Germinal center (tissue), 1 donor: Measurements from ENCODE around the gene PSENEN.
"Not testable (repeated sequence)": the region's sequence is repeated elsewhere in the genome, so short reads cannot be mapped to it uniquely, and the experiment has no call there.

Source experiments
- DNase-seq: peaks from one replicate; pipeline ENCODE4 v3.0.0; 2012; ENCODE audit warnings: mixed read lengths, low spot score

Gene PSENEN

DNA sequence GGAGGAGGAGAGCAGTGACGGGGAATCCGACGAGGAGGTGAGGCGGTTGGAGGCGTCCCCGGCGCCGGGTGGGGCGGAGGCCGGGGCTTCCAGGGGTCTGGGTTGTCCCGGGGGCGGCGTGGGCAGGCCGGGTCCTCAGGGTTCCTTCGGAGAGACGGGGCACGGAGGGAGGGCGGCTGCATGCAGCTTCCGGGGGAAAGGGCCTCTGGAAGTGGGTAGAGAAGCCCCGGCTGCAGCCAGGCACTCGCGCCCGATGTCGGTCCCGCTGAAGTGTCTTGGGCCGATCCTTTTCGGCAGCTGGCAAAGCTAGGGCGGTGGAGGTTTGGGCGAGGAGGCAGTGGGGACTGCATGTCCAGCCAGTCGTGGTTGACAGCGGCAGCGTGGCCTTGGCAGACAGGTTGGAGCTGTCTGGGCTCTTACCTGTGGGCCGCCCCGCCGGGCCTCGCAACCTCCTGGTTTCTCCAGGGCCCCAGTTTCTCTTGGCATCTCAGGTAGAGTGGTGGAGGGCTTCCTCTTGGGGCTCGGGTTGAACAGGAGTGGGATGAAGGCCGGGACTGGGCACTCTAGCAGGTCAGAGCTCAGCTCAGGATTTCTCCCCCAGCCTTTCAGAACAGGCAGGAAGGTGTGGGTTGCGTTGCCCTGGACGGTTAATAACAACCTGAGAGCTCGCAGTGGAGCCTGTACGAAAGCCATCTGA, 27.0 kb upstream of the PSENEN start:
- DNase-seq, result peak; percentile 51

DNA sequence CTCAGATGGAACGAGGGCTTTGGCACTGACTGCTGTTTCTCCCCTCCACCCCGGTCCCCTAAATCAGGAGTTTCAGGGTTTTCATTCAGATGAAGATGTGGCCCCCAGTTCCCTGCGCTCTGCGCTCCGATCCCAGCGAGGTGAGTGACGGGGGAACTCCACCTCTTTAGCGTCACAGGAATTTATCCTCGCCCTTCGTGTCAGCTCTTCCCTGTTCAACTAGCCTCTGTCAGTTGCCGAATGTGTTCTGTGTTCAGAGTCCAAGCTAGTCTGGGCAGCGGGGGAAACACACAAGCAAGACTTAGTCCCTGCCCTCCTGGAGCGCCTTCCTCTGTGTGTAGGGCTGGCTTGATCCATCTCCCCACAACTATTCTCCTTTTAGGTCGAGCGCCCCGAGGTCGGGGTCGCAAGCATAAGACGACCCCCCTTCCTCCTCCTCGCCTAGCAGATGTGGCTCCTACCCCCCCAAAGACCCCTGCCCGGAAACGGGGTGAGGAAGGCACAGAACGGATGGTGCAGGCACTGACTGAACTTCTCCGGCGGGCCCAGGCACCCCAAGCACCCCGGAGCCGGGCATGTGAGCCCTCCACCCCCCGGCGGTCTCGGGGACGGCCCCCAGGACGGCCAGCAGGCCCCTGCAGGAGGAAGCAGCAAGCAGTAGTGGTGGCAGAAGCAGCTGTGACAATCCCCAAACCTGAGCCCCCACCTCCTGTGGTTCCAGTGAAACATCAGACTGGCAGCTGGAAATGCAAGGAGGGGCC, 25.9 kb upstream of the PSENEN start:
- no peak for DNase-seq

DNA sequence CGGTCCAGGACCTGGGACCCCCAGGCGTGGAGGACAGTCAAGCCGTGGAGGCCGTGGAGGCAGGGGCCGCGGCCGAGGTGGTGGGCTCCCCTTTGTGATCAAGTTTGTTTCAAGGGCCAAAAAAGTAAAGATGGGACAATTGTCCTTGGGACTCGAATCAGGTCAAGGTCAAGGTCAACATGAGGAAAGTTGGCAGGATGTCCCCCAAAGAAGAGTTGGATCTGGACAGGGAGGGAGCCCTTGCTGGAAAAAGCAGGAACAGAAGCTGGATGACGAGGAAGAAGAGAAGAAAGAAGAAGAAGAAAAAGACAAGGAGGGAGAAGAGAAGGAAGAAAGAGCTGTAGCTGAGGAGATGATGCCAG, 25.3 kb upstream of the PSENEN start:
- no peak for DNase-seq

DNA sequence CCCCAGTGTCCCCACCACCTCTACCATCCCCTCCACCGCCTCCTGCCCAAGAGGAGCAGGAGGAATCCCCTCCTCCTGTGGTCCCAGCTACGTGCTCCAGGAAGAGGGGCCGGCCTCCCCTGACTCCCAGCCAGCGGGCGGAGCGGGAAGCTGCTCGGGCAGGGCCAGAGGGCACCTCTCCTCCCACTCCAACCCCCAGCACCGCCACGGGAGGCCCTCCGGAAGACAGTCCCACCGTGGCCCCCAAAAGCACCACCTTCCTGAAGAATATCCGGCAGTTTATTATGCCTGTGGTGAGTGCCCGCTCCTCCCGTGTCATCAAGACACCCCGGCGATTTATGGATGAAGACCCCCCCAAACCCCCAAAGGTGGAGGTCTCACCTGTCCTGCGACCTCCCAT, 24.8 kb upstream of the PSENEN start:
- no peak for DNase-seq

GRCh38 chr19:35721374-35721773, 24.1 kb upstream of the PSENEN start:
- DNase-seq, result no peak

GRCh38 chr19:35722461-35722860, 23.0 kb upstream of the PSENEN start:
- DNase-seq, result no peak

DNA sequence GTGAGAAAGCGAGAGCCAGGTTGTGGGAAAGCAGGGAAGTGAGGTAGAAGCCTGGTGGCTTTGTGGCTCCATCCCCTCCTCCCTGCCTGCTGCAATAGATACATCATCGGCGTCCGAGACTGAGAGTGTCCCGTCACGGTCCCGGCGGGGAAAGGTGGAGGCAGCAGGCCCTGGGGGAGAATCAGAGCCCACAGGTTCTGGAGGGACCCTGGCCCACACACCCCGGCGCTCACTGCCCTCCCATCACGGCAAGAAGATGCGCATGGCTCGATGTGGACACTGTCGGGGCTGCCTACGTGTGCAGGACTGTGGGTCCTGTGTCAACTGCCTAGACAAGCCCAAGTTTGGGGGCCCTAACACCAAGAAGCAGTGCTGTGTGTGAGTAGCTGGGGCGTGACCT, 22.6 kb upstream of the PSENEN start:
- DNase-seq, result no peak

GRCh38 chr19:35723671-35724070, 21.8 kb upstream of the PSENEN start:
- no peak for DNase-seq

GRCh38 chr19:35724132-35724531, 21.3 kb upstream of the PSENEN start:
- not testable (repeated sequence) for DNase-seq

GRCh38 chr19:35724560-35724959, 20.9 kb upstream of the PSENEN start:
- DNase-seq, result no peak

DNA sequence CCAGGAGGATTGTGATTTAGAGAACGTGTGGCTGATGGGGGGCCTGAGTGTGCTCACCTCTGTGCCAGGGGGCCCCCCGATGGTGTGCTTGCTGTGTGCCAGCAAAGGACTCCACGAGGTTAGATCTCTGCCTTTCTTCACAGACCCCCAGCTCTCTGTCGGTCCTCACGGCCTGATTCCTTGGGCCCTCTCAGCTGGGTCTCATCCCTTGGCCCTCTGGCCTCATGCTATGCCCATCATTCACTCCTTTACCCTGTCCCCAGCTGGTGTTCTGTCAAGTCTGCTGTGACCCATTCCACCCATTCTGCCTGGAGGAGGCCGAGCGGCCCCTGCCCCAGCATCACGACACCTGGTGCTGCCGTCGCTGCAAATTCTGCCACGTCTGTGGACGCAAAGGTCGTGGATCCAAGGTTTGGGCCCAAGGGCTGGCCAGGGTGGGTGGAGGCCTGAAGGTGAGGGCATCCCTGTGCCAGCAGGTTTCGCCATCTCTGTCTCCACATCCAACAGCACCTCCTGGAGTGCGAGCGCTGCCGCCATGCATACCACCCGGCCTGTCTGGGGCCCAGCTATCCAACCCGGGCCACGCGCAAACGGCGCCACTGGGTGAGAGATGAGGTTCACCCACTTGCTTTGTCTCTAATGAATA, 20.1 kb upstream of the PSENEN start:
- DNase-seq, result no peak

GRCh38 chr19:35727053-35727955, 18.1 kb upstream of the PSENEN start:
- DNase-seq, result no peak

- DNase-seq, result no peak
These were observed 17.3 kb upstream of the PSENEN start for GRCh38 chr19:35727956-35728706.

DNA sequence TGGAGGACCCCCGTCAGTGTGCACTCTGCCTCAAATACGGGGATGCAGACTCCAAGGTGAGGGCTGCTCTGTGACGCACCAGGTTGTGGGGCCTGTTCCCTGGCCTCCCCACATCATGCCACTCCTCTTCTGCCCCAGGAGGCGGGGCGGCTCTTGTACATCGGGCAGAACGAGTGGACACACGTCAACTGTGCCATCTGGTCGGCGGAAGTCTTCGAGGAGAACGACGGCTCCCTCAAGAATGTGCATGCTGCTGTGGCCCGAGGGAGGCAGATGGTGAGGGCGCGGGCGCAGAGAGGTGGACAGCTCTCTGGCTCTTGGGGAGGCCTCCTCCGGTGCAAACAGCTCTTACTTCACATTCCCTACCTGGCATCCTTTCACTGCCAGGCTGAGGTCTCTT, 16.4 kb upstream of the PSENEN start:
- DNase-seq, result no peak

- no peak for DNase-seq
These were observed 15.7 kb upstream of the PSENEN start for GRCh38 chr19:35729763-35730162.

DNA sequence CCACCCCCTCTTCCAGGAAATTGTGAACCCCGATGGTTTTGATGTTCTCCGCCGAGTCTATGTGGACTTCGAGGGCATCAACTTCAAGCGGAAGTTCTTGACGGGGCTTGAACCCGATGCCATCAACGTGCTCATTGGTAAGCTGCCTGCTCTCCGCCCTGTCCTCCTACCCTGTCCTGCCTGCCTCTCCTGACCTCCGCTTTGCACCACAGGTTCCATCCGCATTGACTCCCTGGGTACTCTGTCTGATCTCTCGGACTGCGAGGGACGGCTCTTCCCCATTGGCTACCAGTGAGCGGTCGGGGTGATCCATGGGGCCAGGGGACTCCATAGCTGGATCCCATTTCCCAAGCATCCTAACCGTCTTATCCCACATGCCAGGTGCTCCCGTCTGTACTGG, 15.1 kb upstream of the PSENEN start:
- DNase-seq, result no peak

DNA sequence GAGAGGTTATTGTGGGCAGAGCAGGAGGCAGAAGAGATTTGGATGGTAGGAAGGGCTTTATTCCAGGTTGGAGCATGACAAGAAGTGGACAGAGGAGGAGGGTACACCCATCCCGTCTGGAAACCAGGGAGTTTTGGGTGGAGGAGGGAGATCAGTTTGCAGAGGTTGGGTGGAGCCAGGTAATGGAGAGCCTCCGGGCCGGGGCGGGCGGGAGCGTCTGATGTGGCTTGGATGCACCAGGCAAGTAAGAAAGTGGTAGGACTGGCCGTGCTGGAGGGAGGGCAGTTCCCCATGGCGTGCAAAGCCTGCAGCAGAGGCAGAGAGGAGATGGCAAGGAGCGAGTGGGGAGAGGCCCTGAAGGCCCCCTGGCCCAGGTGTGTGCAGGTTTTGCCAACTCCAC, 14.1 kb upstream of the PSENEN start:
- no peak for DNase-seq

- DNase-seq, result no peak
These were observed 13.6 kb upstream of the PSENEN start for GRCh38 chr19:35731779-35732405.

DNA sequence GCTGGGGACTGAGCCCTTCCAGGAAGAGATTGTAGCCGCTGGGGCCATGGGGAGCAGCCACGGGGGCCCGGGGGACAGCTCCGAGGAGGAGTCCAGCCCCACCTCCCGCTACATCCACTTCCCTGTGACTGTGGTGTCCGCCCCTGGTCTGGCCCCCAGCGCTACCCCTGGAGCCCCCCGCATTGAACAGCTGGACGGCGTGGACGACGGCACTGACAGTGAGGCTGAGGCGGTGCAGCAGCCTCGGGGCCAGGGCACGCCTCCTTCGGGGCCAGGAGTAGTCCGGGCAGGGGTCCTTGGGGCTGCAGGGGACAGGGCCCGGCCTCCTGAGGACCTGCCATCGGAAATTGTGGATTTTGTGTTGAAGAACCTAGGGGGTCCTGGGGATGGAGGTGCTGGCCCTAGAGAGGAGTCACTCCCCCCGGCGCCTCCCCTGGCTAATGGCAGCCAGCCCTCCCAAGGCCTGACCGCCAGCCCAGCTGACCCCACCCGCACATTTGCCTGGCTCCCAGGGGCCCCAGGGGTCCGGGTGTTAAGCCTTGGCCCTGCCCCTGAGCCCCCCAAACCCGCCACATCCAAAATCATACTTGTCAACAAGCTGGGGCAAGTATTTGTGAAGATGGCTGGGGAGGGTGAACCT, 12.8 kb upstream of the PSENEN start:
- no peak for DNase-seq
